Measurements from ENCODE around the gene THOC2. TPM values are rescaled to one million over a fixed set of nuclear protein-coding genes. Genes with fewer than 3 reads are reported as not detected.
A peak's percentile ranks its signal among the peaks of the same experiment; 100 is the strongest.

THOC2 gene
- polyA plus RNA-seq, 3 donors, result 12.5 to 44.7 (median 21.4) TPM

DNA sequence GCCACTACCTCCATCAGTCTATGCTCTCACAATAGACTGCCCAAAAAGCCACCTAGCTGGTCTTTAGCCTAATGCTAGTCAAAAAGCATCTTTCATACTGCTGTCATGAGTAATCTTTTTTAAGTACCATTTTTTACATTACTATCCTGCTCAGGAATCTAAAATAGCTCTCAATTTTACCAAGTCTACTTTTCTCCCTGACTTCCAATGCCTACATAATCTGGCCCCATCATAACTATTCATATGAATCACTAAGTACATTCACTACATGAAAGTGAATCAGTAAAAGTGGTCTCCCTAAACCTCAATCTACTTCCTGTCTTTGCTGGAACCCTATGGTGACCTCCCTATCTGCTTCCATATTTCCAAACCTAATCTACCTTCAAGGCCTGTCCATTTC, 105.9 kb downstream of the THOC2 start:
- Mint-ChIP-seq H3K36me3 (peaks cover 57 to 62% of the 10 kb centered on the region in 2 donors), H3K27ac (peak overlapping the region in 1 of 7 donors; percentile 55), H3K9me3 (no peaks in the 10 kb centered on the region), H3K4me1 (no peaks in the 10 kb centered on the region), H3K4me3 (no peak overlapping the region), H3K27me3 (ENCODE audit: low read depth in 3 of 3) (no peaks in the 10 kb centered on the region)
- H4K20me1 ChIP-seq (ENCODE audit: insufficient read depth, low read length), result no peaks in the 10 kb centered on the region
- TF ChIP-seq, protein P1, sequence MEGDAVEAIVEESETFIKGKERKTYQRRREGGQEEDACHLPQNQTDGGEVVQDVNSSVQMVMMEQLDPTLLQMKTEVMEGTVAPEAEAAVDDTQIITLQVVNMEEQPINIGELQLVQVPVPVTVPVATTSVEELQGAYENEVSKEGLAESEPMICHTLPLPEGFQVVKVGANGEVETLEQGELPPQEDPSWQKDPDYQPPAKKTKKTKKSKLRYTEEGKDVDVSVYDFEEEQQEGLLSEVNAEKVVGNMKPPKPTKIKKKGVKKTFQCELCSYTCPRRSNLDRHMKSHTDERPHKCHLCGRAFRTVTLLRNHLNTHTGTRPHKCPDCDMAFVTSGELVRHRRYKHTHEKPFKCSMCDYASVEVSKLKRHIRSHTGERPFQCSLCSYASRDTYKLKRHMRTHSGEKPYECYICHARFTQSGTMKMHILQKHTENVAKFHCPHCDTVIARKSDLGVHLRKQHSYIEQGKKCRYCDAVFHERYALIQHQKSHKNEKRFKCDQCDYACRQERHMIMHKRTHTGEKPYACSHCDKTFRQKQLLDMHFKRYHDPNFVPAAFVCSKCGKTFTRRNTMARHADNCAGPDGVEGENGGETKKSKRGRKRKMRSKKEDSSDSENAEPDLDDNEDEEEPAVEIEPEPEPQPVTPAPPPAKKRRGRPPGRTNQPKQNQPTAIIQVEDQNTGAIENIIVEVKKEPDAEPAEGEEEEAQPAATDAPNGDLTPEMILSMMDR (IDR thresholded peaks at IDR 0.05), result no peak
- H2AFZ ChIP-seq (ENCODE audit: insufficient read depth, low read depth, low read length, poor library complexity, severe bottlenecking), result no peak overlapping the region
- H3K79me2 ChIP-seq (ENCODE audit: insufficient read depth, low read length), result no peaks in the 10 kb centered on the region
- no peak for DNase-seq
- H3K4me2 ChIP-seq (replicated peaks; ENCODE audit: extremely low read depth, low read length, poor library complexity, severe bottlenecking), result no peak overlapping the region
- no peak overlapping the region for H3K27ac ChIP-seq (ENCODE audit: low read depth in 1 of 2, low read length in 2 of 2)
- H3K36me3 ChIP-seq (replicated peaks in 1 of 2; ENCODE audit: control insufficient read depth in 1 of 2, insufficient read depth in 2 of 2, low read length in 2 of 2), result peaks cover 53 to 86% of the 10 kb centered on the region in 2 donors
- no peaks in the 10 kb centered on the region for H3K9me3 ChIP-seq (replicated peaks in 1 of 2; ENCODE audit: control insufficient read depth in 1 of 2, insufficient read depth in 1 of 2, low read length in 2 of 2)
- H3K9ac ChIP-seq (ENCODE audit: insufficient read depth, low read length, poor library complexity, severe bottlenecking), result no peak overlapping the region
- no peak overlapping the region for H3K4me3 ChIP-seq (replicated peaks in 1 of 3; ENCODE audit: low read depth in 2 of 3, low read length in 3 of 3)
- intact Hi-C loops (cut with micrococcal nuclease), result no loop called here
- no peaks in the 10 kb centered on the region for H3K27me3 ChIP-seq (ENCODE audit: control insufficient read depth in 2 of 2, insufficient read depth in 2 of 2, low read length in 2 of 2)
- H3K4me1 ChIP-seq (ENCODE audit: control insufficient read depth in 1 of 2, insufficient read depth in 2 of 2, low read length in 2 of 2), result no peaks in the 10 kb centered on the region

DNA sequence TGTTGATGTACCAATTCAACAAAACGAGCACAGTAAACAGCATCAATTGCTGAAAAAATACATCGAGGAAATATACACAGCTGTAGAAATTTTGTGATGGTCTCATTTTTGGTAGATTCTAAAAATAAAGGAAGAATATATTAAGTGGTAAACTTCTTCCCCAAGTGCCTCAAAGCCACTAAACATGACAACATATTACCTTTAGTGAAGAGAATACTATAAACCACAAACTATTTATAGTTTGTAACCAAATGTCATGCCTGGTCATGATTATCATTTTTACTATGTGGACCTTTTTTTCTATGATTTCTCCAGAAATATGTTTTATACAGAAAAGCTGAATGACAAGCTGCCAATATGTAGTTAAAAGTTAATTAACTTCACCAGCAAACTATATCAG, 106.9 kb downstream of the THOC2 start:
- no CpG with 5 or more reads among the region's 2 CpGs for WGBS (ENCODE audit: insufficient coverage)
- Mint-ChIP-seq H3K27ac (no peak overlapping the region), H3K27me3 (ENCODE audit: low read depth in 3 of 3) (no peaks in the 10 kb centered on the region), H3K4me1 (no peaks in the 10 kb centered on the region), H3K4me3 (no peak overlapping the region), H3K36me3 (peaks cover 54 to 61% of the 10 kb centered on the region in 2 donors), H3K9me3 (no peaks in the 10 kb centered on the region)
- no peaks in the 10 kb centered on the region for H3K9me3 ChIP-seq (replicated peaks in 1 of 2; ENCODE audit: control insufficient read depth in 1 of 2, insufficient read depth in 1 of 2, low read length in 2 of 2)
- no peak for DNase-seq
- H3K36me3 ChIP-seq (replicated peaks in 1 of 2; ENCODE audit: control insufficient read depth in 1 of 2, insufficient read depth in 2 of 2, low read length in 2 of 2), result peaks cover 51 to 85% of the 10 kb centered on the region in 2 donors
- H3K27me3 ChIP-seq (ENCODE audit: control insufficient read depth in 2 of 2, insufficient read depth in 2 of 2, low read length in 2 of 2), result no peaks in the 10 kb centered on the region
- no peak overlapping the region for H3K4me3 ChIP-seq (replicated peaks in 1 of 3; ENCODE audit: low read depth in 2 of 3, low read length in 3 of 3)
- no peaks in the 10 kb centered on the region for H4K20me1 ChIP-seq (ENCODE audit: insufficient read depth, low read length)
- H3K27ac ChIP-seq (ENCODE audit: low read depth in 1 of 2, low read length in 2 of 2), result no peak overlapping the region
- H3K4me2 ChIP-seq (replicated peaks; ENCODE audit: extremely low read depth, low read length, poor library complexity, severe bottlenecking), result no peak overlapping the region
- H3K79me2 ChIP-seq (ENCODE audit: insufficient read depth, low read length), result no peaks in the 10 kb centered on the region
- no peaks in the 10 kb centered on the region for H3K4me1 ChIP-seq (ENCODE audit: control insufficient read depth in 1 of 2, insufficient read depth in 2 of 2, low read length in 2 of 2)
- intact Hi-C loops (cut with micrococcal nuclease), result no loop called here
- no peak overlapping the region for H3K9ac ChIP-seq (ENCODE audit: insufficient read depth, low read length, poor library complexity, severe bottlenecking)
- no peak overlapping the region for H2AFZ ChIP-seq (ENCODE audit: insufficient read depth, low read depth, low read length, poor library complexity, severe bottlenecking)
- TF ChIP-seq, protein P1 (IDR thresholded peaks at IDR 0.05), result no peak

Measured in CD14-positive monocyte (primary cell).